ENCODE results near the gene PSD4.

PSD4 gene

GRCh38 chr2:113240915-113241911 lies 67.4 kb downstream of the PSD4 start:
- H3K4me3 ChIP-seq (ENCODE audit: low read depth, low read length), result no peak overlapping the region

GRCh38 chr2:113242327-113242726 lies 68.6 kb downstream of the PSD4 start:
- no peak for TF ChIP-seq CTCF (IDR thresholded peaks at IDR 0.05; ENCODE audit: borderline replicate concordance, insufficient read depth, low read depth, low read length)
- no peak overlapping the region for H3K4me3 ChIP-seq (ENCODE audit: low read depth, low read length)

More at GRCh38 chr2:113240915-113241911, 67.4 kb downstream of the PSD4 start:
- TF ChIP-seq CTCF (IDR thresholded peaks at IDR 0.05; ENCODE audit: borderline replicate concordance, insufficient read depth, low read depth, low read length), result no peak

- TF ChIP-seq CTCF (IDR thresholded peaks at IDR 0.05; ENCODE audit: borderline replicate concordance, insufficient read depth, low read depth, low read length), result no peak
- no peak overlapping the region for H3K4me3 ChIP-seq (ENCODE audit: low read depth, low read length)
Measured at GRCh38 chr2:113245276-113245711, 71.5 kb downstream of the PSD4 start.

- TF ChIP-seq CTCF (IDR thresholded peaks at IDR 0.05; ENCODE audit: borderline replicate concordance, insufficient read depth, low read depth, low read length), result no peak
- no peak overlapping the region for H3K4me3 ChIP-seq (ENCODE audit: low read depth, low read length)
Measured at GRCh38 chr2:113246606-113247005, 72.8 kb downstream of the PSD4 start.

- H3K4me3 ChIP-seq (ENCODE audit: low read depth, low read length), result no peak overlapping the region
- TF ChIP-seq CTCF (IDR thresholded peaks at IDR 0.05; ENCODE audit: borderline replicate concordance, insufficient read depth, low read depth, low read length), result peak; percentile 94
Measured at GRCh38 chr2:113248997-113249770, 75.4 kb downstream of the PSD4 start.

- no peak for TF ChIP-seq CTCF (IDR thresholded peaks at IDR 0.05; ENCODE audit: borderline replicate concordance, insufficient read depth, low read depth, low read length)
Measured at GRCh38 chr2:113251118-113251517, 77.3 kb downstream of the PSD4 start.

More at GRCh38 chr2:113251118-113251517, 77.3 kb downstream of the PSD4 start:
- H3K4me3 ChIP-seq (ENCODE audit: low read depth, low read length), result no peak overlapping the region

All from GM12875 (cell line).